Lower leg skin (tissue), 3 donors: ENCODE measurements around the gene CAMK2D.

Experiments used
- POLR2A ChIP-seq, 2 donors: fragments of 450-650 bp; IDR thresholded peaks; one replicate each; pipeline ENCODE4 v1.6.1; 2016 to 2017; ENCODE audit warnings: antibody characterized with exemption in 2 of 2, mild to moderate bottlenecking in 1 of 2, moderate library complexity in 1 of 2
- TF ChIP-seq, protein P1 (sequence below), 3 donors: fragments of 450-650 bp; IDR thresholded peaks; one replicate each; pipeline ENCODE4 v1.5.1; 2016; ENCODE audit warnings: antibody characterized with exemption in 3 of 3, mild to moderate bottlenecking in 3 of 3, moderate library complexity in 2 of 3

DNA sequence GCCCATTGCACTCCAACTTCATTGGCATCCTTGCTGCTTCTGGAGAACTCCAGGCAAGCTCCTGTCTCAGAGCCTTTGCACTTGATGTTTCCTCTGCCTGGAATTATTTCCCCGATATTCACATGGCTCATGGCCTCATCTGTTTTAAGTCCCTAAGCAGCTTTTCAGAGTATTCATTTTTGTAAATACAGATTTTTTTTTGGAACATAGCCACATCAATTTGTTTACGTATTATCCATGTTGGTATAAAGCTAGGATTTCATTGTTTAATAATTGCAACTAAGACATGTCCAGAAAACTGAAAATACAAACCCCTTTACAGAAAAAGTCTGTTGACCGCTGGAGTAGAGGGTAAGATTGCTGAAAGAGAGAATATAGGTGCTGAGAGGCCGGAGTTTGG is 142.0 kb downstream of the CAMK2D start:
- TF ChIP-seq POLR2A (IDR thresholded peaks at IDR 0.05) = no peak
- TF ChIP-seq, protein P1, sequence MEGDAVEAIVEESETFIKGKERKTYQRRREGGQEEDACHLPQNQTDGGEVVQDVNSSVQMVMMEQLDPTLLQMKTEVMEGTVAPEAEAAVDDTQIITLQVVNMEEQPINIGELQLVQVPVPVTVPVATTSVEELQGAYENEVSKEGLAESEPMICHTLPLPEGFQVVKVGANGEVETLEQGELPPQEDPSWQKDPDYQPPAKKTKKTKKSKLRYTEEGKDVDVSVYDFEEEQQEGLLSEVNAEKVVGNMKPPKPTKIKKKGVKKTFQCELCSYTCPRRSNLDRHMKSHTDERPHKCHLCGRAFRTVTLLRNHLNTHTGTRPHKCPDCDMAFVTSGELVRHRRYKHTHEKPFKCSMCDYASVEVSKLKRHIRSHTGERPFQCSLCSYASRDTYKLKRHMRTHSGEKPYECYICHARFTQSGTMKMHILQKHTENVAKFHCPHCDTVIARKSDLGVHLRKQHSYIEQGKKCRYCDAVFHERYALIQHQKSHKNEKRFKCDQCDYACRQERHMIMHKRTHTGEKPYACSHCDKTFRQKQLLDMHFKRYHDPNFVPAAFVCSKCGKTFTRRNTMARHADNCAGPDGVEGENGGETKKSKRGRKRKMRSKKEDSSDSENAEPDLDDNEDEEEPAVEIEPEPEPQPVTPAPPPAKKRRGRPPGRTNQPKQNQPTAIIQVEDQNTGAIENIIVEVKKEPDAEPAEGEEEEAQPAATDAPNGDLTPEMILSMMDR (IDR thresholded peaks at IDR 0.05) = no peak
